Measurements from ENCODE around the gene GLIS1. TPM values are rescaled to one million over a fixed set of nuclear protein-coding genes. Genes with fewer than 3 reads are reported as not detected.

Gene GLIS1
- polyA plus RNA-seq, 1 donor from 2014 or later: not detected

DNA sequence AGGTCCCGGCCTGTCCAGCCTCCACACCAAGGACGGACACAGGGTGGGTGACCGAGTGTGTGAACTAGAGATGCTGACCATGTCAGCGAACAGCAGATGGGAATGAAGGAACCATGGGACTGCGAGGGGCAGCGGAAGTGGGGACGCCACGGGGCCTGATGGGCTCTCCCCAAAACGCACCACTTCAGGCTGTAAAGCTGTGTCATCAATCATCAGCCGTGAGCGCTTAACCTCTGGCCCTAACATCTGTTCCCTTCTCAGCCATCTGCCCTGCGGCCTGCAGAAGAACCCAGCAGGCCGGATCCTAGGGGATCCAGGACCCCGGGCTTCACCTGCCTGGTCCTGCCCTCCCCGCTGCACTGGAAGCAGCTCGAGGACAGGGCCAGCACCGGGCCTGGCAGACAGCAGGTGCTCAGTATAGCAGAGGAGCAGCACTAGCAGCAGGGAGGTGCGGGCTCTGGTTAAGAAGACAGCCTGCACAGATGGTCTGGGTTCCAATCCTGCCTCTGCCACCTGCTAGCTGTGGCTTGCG is 221.1 kb downstream of the GLIS1 start:
- no peaks in the 10 kb centered on the region for H3K9me3 ChIP-seq (ENCODE audit: low read length)
- H3K9ac ChIP-seq (ENCODE audit: low read length): no peak overlapping the region
- no peak overlapping the region for H3K4me3 ChIP-seq (ENCODE audit: low read length)
- no peak overlapping the region for H3K27ac ChIP-seq (ENCODE audit: low read length)
- H3F3A ChIP-seq (ENCODE audit: insufficient read depth, low read length, poor library complexity, severe bottlenecking): no peaks in the 10 kb centered on the region
- no peak overlapping the region for H2AFZ ChIP-seq (ENCODE audit: low read depth, low read length)
- no peaks in the 10 kb centered on the region for H4K20me1 ChIP-seq (ENCODE audit: insufficient read depth)
- TF ChIP-seq, protein P1, sequence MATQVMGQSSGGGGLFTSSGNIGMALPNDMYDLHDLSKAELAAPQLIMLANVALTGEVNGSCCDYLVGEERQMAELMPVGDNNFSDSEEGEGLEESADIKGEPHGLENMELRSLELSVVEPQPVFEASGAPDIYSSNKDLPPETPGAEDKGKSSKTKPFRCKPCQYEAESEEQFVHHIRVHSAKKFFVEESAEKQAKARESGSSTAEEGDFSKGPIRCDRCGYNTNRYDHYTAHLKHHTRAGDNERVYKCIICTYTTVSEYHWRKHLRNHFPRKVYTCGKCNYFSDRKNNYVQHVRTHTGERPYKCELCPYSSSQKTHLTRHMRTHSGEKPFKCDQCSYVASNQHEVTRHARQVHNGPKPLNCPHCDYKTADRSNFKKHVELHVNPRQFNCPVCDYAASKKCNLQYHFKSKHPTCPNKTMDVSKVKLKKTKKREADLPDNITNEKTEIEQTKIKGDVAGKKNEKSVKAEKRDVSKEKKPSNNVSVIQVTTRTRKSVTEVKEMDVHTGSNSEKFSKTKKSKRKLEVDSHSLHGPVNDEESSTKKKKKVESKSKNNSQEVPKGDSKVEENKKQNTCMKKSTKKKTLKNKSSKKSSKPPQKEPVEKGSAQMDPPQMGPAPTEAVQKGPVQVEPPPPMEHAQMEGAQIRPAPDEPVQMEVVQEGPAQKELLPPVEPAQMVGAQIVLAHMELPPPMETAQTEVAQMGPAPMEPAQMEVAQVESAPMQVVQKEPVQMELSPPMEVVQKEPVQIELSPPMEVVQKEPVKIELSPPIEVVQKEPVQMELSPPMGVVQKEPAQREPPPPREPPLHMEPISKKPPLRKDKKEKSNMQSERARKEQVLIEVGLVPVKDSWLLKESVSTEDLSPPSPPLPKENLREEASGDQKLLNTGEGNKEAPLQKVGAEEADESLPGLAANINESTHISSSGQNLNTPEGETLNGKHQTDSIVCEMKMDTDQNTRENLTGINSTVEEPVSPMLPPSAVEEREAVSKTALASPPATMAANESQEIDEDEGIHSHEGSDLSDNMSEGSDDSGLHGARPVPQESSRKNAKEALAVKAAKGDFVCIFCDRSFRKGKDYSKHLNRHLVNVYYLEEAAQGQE (IDR thresholded peaks at IDR 0.05; ENCODE audit: borderline replicate concordance): no peak
- no peak for TF ChIP-seq MXI1 (conservative IDR thresholded peaks at IDR 0.05; ENCODE audit: poor library complexity, severe bottlenecking)
- TF ChIP-seq SMC3 (conservative IDR thresholded peaks at IDR 0.05; ENCODE audit: poor library complexity): no peak
- TF ChIP-seq RAD21 (conservative IDR thresholded peaks at IDR 0.05): no peak
- TF ChIP-seq, protein P2, sequence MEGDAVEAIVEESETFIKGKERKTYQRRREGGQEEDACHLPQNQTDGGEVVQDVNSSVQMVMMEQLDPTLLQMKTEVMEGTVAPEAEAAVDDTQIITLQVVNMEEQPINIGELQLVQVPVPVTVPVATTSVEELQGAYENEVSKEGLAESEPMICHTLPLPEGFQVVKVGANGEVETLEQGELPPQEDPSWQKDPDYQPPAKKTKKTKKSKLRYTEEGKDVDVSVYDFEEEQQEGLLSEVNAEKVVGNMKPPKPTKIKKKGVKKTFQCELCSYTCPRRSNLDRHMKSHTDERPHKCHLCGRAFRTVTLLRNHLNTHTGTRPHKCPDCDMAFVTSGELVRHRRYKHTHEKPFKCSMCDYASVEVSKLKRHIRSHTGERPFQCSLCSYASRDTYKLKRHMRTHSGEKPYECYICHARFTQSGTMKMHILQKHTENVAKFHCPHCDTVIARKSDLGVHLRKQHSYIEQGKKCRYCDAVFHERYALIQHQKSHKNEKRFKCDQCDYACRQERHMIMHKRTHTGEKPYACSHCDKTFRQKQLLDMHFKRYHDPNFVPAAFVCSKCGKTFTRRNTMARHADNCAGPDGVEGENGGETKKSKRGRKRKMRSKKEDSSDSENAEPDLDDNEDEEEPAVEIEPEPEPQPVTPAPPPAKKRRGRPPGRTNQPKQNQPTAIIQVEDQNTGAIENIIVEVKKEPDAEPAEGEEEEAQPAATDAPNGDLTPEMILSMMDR (IDR thresholded peaks at IDR 0.05; ENCODE audit: poor library complexity, severe bottlenecking): no peak
- no peak for TF ChIP-seq EZH2 (IDR thresholded peaks at IDR 0.05; ENCODE audit: borderline replicate concordance, insufficient read depth, low read length, poor library complexity, severe bottlenecking)
- no peak for TF ChIP-seq POLR2AphosphoS5 (IDR thresholded peaks at IDR 0.05)
- no peak for TF ChIP-seq TAF1 (IDR thresholded peaks at IDR 0.05; ENCODE audit: low read depth)
- no peak for TF ChIP-seq EP300 (conservative IDR thresholded peaks at IDR 0.05; ENCODE audit: poor library complexity, severe bottlenecking)
- H3K27me3 ChIP-seq (ENCODE audit: insufficient read depth, low read depth, low read length): no peaks in the 10 kb centered on the region
- no peaks in the 10 kb centered on the region for H3K36me3 ChIP-seq (ENCODE audit: insufficient read depth, low read length)
- no peaks in the 10 kb centered on the region for H3K9me2 ChIP-seq (ENCODE audit: insufficient read depth, low read length)
- no peak overlapping the region for H3K4me2 ChIP-seq (ENCODE audit: low read length)
- H3K79me2 ChIP-seq (replicated peaks; ENCODE audit: insufficient read depth, low read length): no peaks in the 10 kb centered on the region

DNA sequence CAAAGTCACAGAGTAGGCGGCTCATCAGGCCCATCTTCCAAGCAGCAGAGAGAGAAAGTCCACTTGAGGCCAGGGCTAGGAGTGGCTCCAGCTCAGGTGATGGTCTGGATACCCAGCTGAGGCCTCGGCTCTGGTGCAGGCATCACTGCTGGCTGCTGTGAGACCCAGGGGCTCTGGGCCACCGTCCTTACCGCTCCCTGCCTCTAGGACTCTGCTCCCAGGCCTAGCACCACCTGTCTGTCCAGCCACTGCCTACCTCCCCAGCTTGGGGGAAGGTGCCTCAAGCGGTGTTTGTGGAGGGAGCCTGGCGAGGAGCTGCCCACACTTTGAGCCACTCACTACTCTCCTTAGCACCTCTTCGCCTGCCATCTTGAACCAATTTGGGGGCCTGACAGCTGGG is 221.9 kb downstream of the GLIS1 start:
- Histone ChIP-seq H3F3A (ENCODE audit: insufficient read depth, low read length, poor library complexity, severe bottlenecking) (no peaks in the 10 kb centered on the region), H3K27me3 (ENCODE audit: insufficient read depth, low read depth, low read length) (no peaks in the 10 kb centered on the region), H3K79me2 (replicated peaks; ENCODE audit: insufficient read depth, low read length) (no peaks in the 10 kb centered on the region), H3K4me3 (ENCODE audit: low read length) (no peak overlapping the region), H3K9ac (ENCODE audit: low read length) (no peak overlapping the region), H4K20me1 (ENCODE audit: insufficient read depth) (no peaks in the 10 kb centered on the region), H3K4me2 (ENCODE audit: low read length) (no peak overlapping the region), H3K36me3 (ENCODE audit: insufficient read depth, low read length) (no peaks in the 10 kb centered on the region), H3K9me2 (ENCODE audit: insufficient read depth, low read length) (no peaks in the 10 kb centered on the region), H2AFZ (ENCODE audit: low read depth, low read length) (no peak overlapping the region), H3K27ac (ENCODE audit: low read length) (no peak overlapping the region), H3K9me3 (ENCODE audit: low read length) (no peaks in the 10 kb centered on the region)
- TF ChIP-seq EP300 (conservative IDR thresholded peaks at IDR 0.05; ENCODE audit: poor library complexity, severe bottlenecking) (no peak), TAF1 (IDR thresholded peaks at IDR 0.05; ENCODE audit: low read depth) (no peak), EZH2 (IDR thresholded peaks at IDR 0.05; ENCODE audit: borderline replicate concordance, insufficient read depth, low read length, poor library complexity, severe bottlenecking) (no peak)
- TF ChIP-seq, protein P1 (IDR thresholded peaks at IDR 0.05; ENCODE audit: borderline replicate concordance): no peak

Measured in neural cell (in vitro differentiated cells).